GM19438 (cell line): ENCODE results near the gene WDCP.

Experiments used
- ATAC-seq: cut with Tn5 transposase; IDR thresholded peaks from one replicate; pipeline ENCODE4 v1.9.1; 2021; ENCODE audit warnings: low read depth; ENCODE audit not compliant: unreplicated experiment

The WDCP gene

DNA sequence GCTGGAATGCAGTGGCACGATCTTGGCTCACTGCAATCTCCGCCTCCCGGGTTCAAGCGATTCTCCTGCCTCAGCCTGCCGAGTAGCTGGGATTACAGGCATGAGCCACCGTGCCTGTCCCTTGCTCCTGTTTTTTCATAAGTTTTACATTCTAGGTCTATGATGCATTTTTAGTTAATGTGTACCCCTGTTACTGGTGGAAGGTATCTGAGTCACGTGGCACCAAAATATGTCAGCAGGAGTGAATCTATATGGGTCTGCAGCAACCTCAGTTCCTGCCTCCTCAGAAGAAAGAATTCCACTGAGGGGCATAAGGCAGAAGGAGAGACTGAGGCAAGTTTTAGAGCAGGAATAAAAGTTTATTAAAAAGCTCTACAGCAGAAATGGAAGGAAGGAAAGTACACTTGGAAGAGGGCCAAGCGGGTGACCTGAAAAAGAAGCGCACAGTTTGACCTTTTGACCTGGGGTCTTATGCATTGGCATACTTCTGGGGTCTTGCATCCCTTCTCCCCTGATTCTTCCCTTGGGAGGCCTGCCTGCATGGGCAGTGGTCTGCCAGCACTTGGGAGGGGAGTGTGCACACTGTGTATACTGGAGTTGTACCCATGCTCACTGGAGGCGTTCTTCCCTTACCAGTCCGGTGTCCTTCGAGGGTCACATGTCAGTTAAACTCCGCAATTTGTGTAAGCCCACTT, 38.4 kb downstream of the WDCP start:
- ATAC-seq = no peak

DNA sequence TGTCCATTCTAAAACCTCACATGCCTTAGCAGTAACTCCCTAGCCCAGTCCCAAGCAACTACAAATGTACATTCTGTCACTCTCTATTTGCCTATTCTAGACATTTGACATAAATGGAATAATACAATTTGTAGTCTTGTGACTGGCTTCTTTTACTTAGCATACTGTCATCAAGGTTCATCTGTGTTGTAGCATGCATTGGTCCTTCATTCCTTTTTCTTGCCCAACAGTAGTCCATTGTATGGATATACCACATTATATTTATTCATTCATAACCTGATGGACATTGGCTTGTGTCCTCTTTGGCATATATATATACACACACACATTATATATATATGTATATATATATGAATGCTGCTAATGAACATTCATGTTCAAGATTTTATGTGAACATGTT, 39.5 kb downstream of the WDCP start:
- ATAC-seq = no peak

- no peak for ATAC-seq
Observed at GRCh38 chr2:23994567-23994966, 52.6 kb downstream of the WDCP start.

DNA sequence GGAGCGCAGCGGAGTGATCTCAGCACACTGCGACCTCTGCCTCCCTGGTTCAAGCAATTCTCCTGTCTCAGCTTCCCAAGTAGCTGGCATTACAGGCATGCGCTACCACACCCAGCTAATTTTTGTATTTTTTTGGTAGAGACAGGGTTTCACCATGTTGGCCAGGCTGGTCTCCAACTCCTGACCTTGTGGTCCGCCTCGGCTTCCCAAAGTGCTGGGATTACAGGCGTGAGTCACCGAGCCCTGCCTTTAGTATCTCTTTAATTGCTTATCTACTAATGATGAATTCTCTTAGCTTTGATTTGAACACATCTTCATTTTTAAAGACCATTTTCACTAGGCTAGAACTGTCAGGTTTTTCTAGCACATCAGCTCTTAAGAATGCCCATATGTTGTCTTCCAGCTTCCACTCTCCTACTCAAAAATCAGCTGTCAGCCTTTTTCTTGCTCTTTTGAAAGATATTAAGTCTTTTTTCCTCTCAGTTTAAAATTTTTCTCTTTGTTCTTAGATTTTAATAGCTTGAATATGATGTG, 53.4 kb downstream of the WDCP start:
- no peak for ATAC-seq

GRCh38 chr2:23992931-23993330, 54.3 kb downstream of the WDCP start:
- ATAC-seq = no peak

DNA sequence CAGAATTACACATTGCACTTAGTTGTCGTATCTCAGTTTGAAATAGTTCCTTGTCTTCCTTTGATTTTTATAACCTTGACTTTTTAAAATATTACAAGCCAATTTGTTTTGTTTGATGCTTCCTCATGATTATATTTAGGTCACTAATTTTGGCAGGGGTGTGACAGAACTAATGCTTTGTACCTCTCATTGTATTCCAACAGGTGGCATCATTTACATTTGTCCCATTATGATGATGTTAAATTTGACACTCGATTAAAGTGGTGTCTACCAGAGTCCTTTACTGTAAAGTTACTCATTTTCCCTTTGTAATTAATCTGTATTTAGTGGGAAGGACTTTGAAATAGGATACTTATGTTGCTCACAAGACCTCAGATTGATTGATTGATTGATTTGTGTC, 58.8 kb downstream of the WDCP start:
- no peak for ATAC-seq
